ENCODE measurements around the gene WDR86. TPM values are rescaled to one million over a fixed set of nuclear protein-coding genes. Genes with fewer than 3 reads are reported as not detected.

Gene WDR86
- total and polyA plus RNA-seq, 3 experiments from 2014 or later: 0.55 to 10.4 (median 0.59) TPM

- CTCF ChIA-PET: no interaction called here
- H3K27ac Mint-ChIP-seq: peak overlapping the region in 6 of 8 donors; percentile 10 to 64 (median 40)
- no peaks in the 10 kb centered on the region for H3K9me3 ChIP-seq (ENCODE audit: low read length)
- no peaks in the 10 kb centered on the region for H3K36me3 Mint-ChIP-seq
- H3K36me3 ChIP-seq (ENCODE audit: insufficient read depth, low read length): no peaks in the 10 kb centered on the region
- H3K4me1 ChIP-seq (ENCODE audit: insufficient read depth, low read length): no peaks in the 10 kb centered on the region
- peaks cover 21 to 25% (median 25%) of the 10 kb centered on the region in 3 donors for H3K4me1 Mint-ChIP-seq
- H3K9me3 Mint-ChIP-seq: no peaks in the 10 kb centered on the region
- no peaks in the 10 kb centered on the region for H3K27me3 ChIP-seq (ENCODE audit: insufficient read depth, low read length, poor library complexity, severe bottlenecking)
- DNase-seq: peak in 1 of 5 donors; percentile 22
- no peak overlapping the region for H3K27ac ChIP-seq (ENCODE audit: low read depth, low read length)
- POLR2A ChIA-PET: no interaction called here
- H3K4me3 ChIP-seq (ENCODE audit: low read length): no peak overlapping the region
- peak overlapping the region in 1 of 7 donors; percentile 52 for H3K4me3 Mint-ChIP-seq
- H3K27me3 Mint-ChIP-seq: no peaks in the 10 kb centered on the region
These were observed 7.6 kb downstream of the WDR86 start for GRCh38 chr7:151402029-151402835.

DNA sequence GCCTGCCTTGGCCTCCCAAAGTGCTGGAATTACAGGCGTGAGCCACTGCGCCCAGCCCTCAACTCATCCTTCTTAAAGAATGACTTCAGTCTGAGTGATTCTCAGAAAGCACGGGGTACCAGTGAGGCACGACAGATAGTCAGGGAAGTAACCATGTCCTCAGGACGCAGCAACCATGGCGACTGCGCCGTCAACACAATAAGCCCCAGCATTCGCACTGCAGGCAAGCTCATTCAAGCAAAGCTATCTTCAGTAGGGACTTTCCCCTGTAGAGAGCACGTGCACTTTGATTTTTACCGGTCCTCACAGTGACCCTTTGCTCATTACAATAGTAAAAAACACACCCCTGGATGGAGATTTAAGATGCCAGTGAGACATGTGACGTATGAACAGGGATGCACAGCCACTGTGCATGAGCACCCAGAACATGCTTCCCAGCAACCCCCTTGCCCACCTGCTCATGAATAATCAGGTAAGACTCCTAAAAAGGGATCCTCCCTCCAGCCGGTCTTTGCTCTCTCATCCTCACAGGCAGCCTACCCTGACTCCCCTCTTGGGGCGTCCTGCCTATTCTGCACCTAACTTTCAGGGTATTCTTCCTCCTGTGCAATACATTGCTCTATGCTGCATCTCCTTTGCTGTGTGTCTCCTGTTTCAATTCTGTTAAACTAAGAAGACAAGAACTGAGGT, 9.1 kb downstream of the WDR86 start:
- no peaks in the 10 kb centered on the region for H3K36me3 Mint-ChIP-seq

DNA sequence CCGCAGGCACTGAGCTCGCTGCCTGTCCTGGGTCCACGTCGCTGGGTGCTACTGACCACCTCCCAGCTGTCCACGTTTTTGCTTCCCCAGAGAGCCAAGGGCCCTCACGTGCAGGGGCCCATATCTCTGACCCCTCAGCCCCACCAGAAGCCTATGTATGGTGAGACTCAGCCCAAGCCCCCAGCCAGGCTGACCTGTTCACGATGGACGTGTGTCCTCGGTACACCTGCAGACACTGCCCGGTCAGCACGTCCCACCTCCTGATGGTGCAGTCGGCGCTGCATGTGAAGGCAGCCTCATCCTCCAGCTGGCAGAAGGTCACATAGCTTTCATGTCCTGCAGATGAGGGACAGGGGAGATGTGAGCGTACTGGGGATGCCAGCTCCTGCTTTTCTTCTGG, 9.9 kb downstream of the WDR86 start:
- H3K4me3 ChIP-seq (ENCODE audit: low read length): no peak overlapping the region
- no peak overlapping the region for H3K4me3 Mint-ChIP-seq
- DNase-seq: peak in 1 of 5 donors; percentile 23
- H3K27me3 Mint-ChIP-seq: no peaks in the 10 kb centered on the region
- no peaks in the 10 kb centered on the region for H3K27me3 ChIP-seq (ENCODE audit: insufficient read depth, low read length, poor library complexity, severe bottlenecking)
- no peaks in the 10 kb centered on the region for H3K9me3 ChIP-seq (ENCODE audit: low read length)
- POLR2A ChIA-PET: no interaction called here
- no peaks in the 10 kb centered on the region for H3K4me1 ChIP-seq (ENCODE audit: insufficient read depth, low read length)
- H3K27ac Mint-ChIP-seq: peak overlapping the region in 1 of 8 donors; percentile 32
- H3K36me3 ChIP-seq (ENCODE audit: insufficient read depth, low read length): no peaks in the 10 kb centered on the region
- CTCF ChIA-PET: interaction anchor here (0.7 to 2.6 kb wide), 3 partner anchors 32 to 85 kb away, joined by 3 to 6 read pairs (median 3); no protein-coding TSS in a partner anchor
- no peaks in the 10 kb centered on the region for H3K36me3 Mint-ChIP-seq
- peaks cover 21 to 28% (median 24%) of the 10 kb centered on the region in 3 donors for H3K4me1 Mint-ChIP-seq
- no peak overlapping the region for H3K27ac ChIP-seq (ENCODE audit: low read depth, low read length)
- no peaks in the 10 kb centered on the region for H3K9me3 Mint-ChIP-seq

More for the DNA sequence above, 9.1 kb downstream of the WDR86 start:
- H3K4me1 Mint-ChIP-seq: peaks cover 21 to 29% (median 24%) of the 10 kb centered on the region in 3 donors
- no peaks in the 10 kb centered on the region for H3K27me3 ChIP-seq (ENCODE audit: insufficient read depth, low read length, poor library complexity, severe bottlenecking)
- peak in 1 of 5 donors; percentile 18 for DNase-seq
- H3K27ac ChIP-seq (ENCODE audit: low read depth, low read length): no peak overlapping the region
- H3K9me3 ChIP-seq (ENCODE audit: low read length): no peaks in the 10 kb centered on the region
- H3K9me3 Mint-ChIP-seq: no peaks in the 10 kb centered on the region
- no peaks in the 10 kb centered on the region for H3K36me3 ChIP-seq (ENCODE audit: insufficient read depth, low read length)
- H3K4me3 ChIP-seq (ENCODE audit: low read length): no peak overlapping the region
- H3K27ac Mint-ChIP-seq: peak overlapping the region in 6 of 8 donors; percentile 13 to 80 (median 36)
- no peaks in the 10 kb centered on the region for H3K4me1 ChIP-seq (ENCODE audit: insufficient read depth, low read length)
- H3K4me3 Mint-ChIP-seq: no peak overlapping the region
- POLR2A ChIA-PET: interaction anchor here (0.7 kb wide), 1 partner anchor 814 kb away, joined by 3 read pairs; no protein-coding TSS in a partner anchor
- CTCF ChIA-PET: interaction anchor here (0.7 to 2.6 kb wide), 2 partner anchors 47 to 86 kb away, joined by 3 to 6 read pairs; no protein-coding TSS in a partner anchor
- H3K27me3 Mint-ChIP-seq: no peaks in the 10 kb centered on the region

DNA sequence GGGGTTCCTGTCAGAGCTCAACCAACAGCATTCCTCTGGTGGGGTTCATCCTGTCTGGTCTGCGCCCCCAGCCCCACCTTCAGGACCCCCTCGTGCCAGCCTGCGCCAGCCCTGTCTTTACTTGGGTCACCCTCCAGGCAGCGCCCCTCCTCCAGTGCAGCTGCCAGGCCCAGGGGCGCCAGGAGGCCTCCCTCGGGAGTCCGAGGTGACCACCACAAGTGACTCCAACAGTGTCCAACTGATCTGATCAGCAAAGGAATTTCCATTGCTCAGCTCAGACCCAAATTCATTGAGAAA, 10.6 kb downstream of the WDR86 start:
- CTCF ChIA-PET: interaction anchor here (0.7 to 2.6 kb wide), 2 partner anchors 31 to 48 kb away, joined by 3 to 6 read pairs; no protein-coding TSS in a partner anchor
- no peak overlapping the region for H3K27ac ChIP-seq (ENCODE audit: low read depth, low read length)
- H3K9me3 Mint-ChIP-seq: no peaks in the 10 kb centered on the region
- no peaks in the 10 kb centered on the region for H3K27me3 ChIP-seq (ENCODE audit: insufficient read depth, low read length, poor library complexity, severe bottlenecking)
- no peaks in the 10 kb centered on the region for H3K36me3 ChIP-seq (ENCODE audit: insufficient read depth, low read length)
- no peak overlapping the region for H3K27ac Mint-ChIP-seq
- no peaks in the 10 kb centered on the region for H3K36me3 Mint-ChIP-seq
- H3K4me1 Mint-ChIP-seq: peaks cover 20 to 26% (median 24%) of the 10 kb centered on the region in 3 donors
- DNase-seq: peak in 1 of 5 donors; percentile 22
- no peaks in the 10 kb centered on the region for H3K4me1 ChIP-seq (ENCODE audit: insufficient read depth, low read length)
- H3K4me3 ChIP-seq (ENCODE audit: low read length): no peak overlapping the region
- H3K4me3 Mint-ChIP-seq: no peak overlapping the region
- H3K27me3 Mint-ChIP-seq: no peaks in the 10 kb centered on the region
- POLR2A ChIA-PET: no interaction called here
- no peaks in the 10 kb centered on the region for H3K9me3 ChIP-seq (ENCODE audit: low read length)

DNA sequence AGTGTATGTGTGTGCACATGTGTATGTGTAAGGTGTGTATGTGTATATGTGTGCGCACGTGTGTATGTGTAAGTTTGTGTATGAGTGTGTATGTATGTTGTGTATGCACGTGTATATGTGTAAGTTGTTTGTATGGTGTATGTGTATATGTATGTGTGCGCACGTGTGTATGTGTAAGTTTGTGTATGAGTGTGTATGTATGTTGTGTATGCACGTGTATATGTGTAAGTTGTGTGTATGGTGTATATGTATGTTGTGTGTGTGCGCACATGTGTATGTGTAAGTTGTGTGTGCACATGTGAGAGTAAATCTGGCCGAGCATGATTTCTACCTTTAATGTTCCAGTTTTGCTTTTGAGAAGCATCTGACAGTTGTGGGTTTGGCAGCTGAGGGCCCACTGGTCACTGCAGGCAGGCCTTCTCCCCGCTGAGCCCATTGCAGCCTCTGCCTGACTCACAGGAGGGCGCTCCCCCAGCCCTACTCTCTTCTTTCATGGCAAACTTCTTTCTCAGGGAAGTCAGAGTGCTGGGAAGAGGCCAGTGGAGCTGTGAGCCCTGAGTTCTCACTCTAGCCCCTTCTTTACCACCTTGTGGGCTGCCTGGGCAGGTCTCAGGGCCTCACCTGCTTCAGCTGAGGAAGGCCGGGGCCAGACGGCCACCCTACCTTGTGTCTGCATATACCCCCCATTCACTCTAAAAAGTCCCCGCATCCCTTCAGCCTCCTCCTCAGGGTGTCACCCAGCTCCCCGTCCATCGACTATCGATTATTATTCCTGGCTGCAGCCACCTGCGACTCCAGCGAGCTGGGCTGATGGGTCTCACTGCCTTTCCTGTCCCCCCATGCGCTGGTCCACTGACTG, 11.2 kb downstream of the WDR86 start:
- Mint-ChIP-seq H3K27ac (peak overlapping the region in 4 of 8 donors; percentile 12 to 58 (median 48)), H3K9me3 (no peaks in the 10 kb centered on the region), H3K4me3 (no peak overlapping the region), H3K36me3 (no peaks in the 10 kb centered on the region), H3K27me3 (no peaks in the 10 kb centered on the region), H3K4me1 (peaks cover 14 to 23% (median 19%) of the 10 kb centered on the region in 3 donors)
- H3K36me3 ChIP-seq (ENCODE audit: insufficient read depth, low read length): no peaks in the 10 kb centered on the region
- H3K9me3 ChIP-seq (ENCODE audit: low read length): no peaks in the 10 kb centered on the region
- H3K27ac ChIP-seq (ENCODE audit: low read depth, low read length): no peak overlapping the region
- DNase-seq: peak in 1 of 5 donors; percentile 30
- H3K4me1 ChIP-seq (ENCODE audit: insufficient read depth, low read length): no peaks in the 10 kb centered on the region
- H3K4me3 ChIP-seq (ENCODE audit: low read length): no peak overlapping the region
- no peaks in the 10 kb centered on the region for H3K27me3 ChIP-seq (ENCODE audit: insufficient read depth, low read length, poor library complexity, severe bottlenecking)
- CTCF ChIA-PET: interaction anchor here (2.6 kb wide), 1 partner anchor 49 kb away, joined by 6 read pairs; no protein-coding TSS in a partner anchor
- POLR2A ChIA-PET: no interaction called here

DNA sequence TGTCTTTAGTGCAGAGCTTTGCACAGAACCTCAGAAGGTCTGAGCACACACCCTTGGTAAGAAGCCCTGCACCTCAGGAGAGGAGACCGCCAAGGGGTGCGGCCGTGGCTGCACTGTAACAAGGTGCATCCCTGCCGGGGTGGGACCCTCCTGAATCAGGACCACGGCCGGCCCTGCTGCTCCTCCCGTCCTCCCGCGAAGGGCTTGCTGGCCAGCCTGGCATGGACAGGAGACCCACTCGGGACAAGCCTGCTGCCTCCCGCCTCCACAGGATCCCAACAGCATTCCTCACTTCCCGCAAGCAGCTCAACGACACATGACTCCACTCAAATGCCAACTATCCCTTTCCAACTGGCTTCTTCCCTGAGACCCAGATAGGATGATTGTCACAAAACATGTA, 12.8 kb downstream of the WDR86 start:
- CTCF ChIA-PET: interaction anchor here (1.1 kb wide), 1 partner anchor 14 kb away, joined by 4 read pairs; no protein-coding TSS in a partner anchor
- Histone ChIP-seq H3K4me3 (ENCODE audit: low read length) (no peak overlapping the region), H3K4me1 (ENCODE audit: insufficient read depth, low read length) (no peaks in the 10 kb centered on the region), H3K27me3 (ENCODE audit: insufficient read depth, low read length, poor library complexity, severe bottlenecking) (no peaks in the 10 kb centered on the region), H3K36me3 (ENCODE audit: insufficient read depth, low read length) (no peaks in the 10 kb centered on the region), H3K9me3 (ENCODE audit: low read length) (no peaks in the 10 kb centered on the region), H3K27ac (ENCODE audit: low read depth, low read length) (no peak overlapping the region)
- Mint-ChIP-seq H3K4me1 (peaks cover 12 to 20% (median 18%) of the 10 kb centered on the region in 3 donors), H3K27me3 (no peaks in the 10 kb centered on the region), H3K9me3 (no peaks in the 10 kb centered on the region), H3K36me3 (no peaks in the 10 kb centered on the region), H3K4me3 (peak overlapping the region in 1 of 7 donors; percentile 22), H3K27ac (peak overlapping the region in 5 of 8 donors; percentile 34 to 94 (median 85))
- peak in 1 of 5 donors; percentile 27 for DNase-seq
- POLR2A ChIA-PET: no interaction called here

GRCh38 chr7:151396328-151396970, 13.4 kb downstream of the WDR86 start:
- CTCF ChIA-PET: interaction anchor here (1.1 to 1.6 kb wide), 3 partner anchors 15 to 81 kb away, joined by 4 to 6 read pairs (median 4); no protein-coding TSS in a partner anchor
- Mint-ChIP-seq H3K36me3 (no peaks in the 10 kb centered on the region), H3K27ac (peak overlapping the region in 3 of 8 donors; percentile 42 to 94 (median 88)), H3K9me3 (no peaks in the 10 kb centered on the region), H3K4me3 (no peak overlapping the region), H3K4me1 (peaks cover 12 to 20% (median 18%) of the 10 kb centered on the region in 3 donors), H3K27me3 (no peaks in the 10 kb centered on the region)
- no peaks in the 10 kb centered on the region for H3K36me3 ChIP-seq (ENCODE audit: insufficient read depth, low read length)
- DNase-seq: peak in 1 of 5 donors; percentile 35
- no peaks in the 10 kb centered on the region for H3K4me1 ChIP-seq (ENCODE audit: insufficient read depth, low read length)
- H3K4me3 ChIP-seq (ENCODE audit: low read length): no peak overlapping the region
- H3K27ac ChIP-seq (ENCODE audit: low read depth, low read length): no peak overlapping the region
- H3K27me3 ChIP-seq (ENCODE audit: insufficient read depth, low read length, poor library complexity, severe bottlenecking): no peaks in the 10 kb centered on the region
- POLR2A ChIA-PET: interaction anchor here (0.7 kb wide), 1 partner anchor 47 kb away, joined by 8 read pairs; no protein-coding TSS in a partner anchor
- H3K9me3 ChIP-seq (ENCODE audit: low read length): no peaks in the 10 kb centered on the region
